UCSD-AML1 (cell line): Measurements from ENCODE around the gene ZNF561.
"Not testable (repeated sequence)": the region's sequence is repeated elsewhere in the genome, so short reads cannot be mapped to it uniquely, and the experiment has no call there.

Experiments
- DNase-seq: peaks from one replicate; lab custom pipeline; 2025; ENCODE audit not compliant: unreplicated experiment; lab: John Stamatoyannopoulos, UW

Gene ZNF561

DNA sequence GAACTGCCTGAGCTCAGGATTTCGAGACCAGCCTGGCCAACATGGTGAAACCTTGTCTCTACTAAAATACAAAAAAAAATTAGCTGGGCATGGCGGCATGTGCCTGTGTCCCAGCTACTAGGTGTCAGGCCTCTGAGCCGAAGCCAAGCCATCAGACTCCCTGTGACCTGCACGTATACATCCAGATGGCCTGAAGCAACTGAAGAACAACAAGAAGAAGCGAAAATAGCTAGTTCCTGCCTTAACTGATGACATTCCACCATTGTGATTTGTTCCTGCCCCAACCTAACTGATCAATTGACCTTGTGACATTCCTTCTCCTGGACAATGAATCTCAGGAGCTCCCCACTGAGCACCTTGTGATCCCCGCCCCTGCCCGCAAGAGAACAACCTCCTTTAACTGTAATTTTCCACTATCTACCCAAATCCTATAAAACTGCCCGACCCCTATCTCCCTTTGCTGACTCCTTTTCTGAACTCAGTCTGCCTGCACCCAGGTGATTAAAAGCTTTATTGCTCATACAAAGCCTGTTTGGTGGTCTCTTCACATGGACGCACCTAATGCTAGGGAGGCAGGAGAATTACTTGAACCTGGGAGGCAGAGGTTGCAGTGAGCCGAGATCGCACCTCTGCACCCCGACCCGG lies 38.8 kb downstream of the ZNF561 start:
- DNase-seq = not testable (repeated sequence)

DNA sequence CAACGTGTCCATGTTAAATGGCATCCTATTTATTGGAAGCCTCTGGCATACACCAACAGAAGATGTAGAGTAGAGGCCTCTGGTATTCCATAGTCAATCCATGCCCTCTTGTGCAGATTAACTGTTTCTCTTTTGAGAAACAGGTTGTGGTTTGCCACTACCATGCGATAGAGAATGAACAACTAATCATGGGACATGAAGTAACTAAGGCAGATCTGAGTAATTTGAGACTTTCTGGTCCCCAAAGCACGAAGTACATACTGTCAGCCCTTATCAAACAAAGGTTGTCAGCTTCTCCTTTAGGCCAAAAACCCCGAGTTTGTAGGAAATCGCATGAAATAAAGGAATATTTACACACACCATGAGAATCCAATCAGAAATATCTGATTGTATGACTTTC lies 40.3 kb downstream of the ZNF561 start:
- DNase-seq = no peak

DNA sequence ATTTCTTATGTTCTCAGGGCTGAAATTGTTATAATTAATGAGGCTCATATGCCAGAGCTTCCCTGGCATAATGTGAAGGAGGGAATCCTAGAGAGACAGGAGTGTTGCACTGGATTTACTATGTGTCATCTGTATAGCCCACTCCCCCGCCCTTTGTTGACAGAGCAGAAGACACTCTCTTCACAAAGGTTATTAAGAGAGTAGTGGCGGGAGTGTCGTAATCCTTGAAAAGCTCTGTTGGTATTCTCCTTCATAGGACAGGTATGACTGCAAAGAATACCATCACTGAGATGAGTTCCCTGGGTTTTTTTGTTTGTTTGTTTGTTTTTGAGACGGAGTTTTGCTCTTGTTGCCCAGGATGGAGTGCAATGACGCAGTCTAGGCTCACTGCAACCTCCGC lies 50.8 kb downstream of the ZNF561 start:
- no peak for DNase-seq

DNA sequence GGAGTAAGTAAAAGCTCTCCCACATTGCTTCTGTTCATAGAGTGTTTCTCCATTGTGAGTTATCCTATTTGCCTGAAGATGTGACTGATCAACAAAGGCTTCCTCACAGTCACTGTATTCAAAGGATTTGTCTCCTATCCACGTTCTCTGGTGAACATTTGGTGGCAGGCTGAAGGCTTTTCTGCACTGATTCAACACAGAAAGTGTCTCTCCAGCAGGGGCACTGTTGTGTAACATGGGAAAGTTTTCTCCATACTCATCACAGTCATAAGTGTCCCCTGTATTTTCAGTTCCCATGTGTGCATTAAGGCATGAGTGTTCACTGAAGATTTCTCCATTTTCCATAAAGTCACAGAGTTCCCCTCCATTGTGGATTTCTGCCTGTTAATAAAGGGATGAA lies 54.3 kb downstream of the ZNF561 start:
- DNase-seq = no peak

DNA sequence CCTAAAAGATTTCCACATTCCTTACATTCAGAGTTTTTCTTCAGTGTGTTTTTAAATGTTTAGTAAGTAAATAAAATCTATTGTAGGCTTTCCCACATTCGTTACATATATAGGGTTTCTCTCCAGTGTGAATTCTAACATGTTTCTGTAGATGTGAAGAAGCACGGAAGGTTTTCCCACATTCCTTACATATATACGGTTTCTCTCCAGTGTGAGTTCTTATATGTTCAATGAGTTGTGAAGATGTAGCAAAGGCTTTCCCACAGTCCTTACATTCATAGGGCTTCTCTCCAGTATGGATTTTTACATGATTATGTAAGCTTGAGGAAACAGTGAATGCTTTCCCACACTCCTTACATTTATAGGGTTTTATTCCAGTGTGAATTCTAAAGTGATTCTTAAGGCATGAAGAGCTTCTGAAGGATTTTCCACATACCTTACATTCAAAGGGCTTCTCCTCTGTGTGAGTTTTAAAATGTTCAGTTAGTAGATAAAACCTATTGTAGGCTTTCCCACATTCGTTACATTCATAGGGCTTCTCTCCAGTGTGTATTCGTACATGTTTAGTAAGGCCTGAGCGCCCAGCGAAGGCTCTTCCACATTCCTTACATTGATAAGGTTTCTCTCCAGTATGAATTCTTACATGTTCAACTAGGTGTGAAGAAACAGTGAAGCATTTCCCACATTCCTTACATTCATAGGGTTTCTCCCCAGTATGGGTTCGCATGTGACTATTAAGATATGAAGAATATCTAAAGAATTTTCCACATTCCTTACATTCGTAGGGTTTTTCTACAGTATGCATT lies 54.9 kb downstream of the ZNF561 start:
- no peak for DNase-seq
